H1 (cell line): ENCODE data around the gene CX3CL1. TPM values are rescaled to one million over a fixed set of nuclear protein-coding genes. Genes with fewer than 3 reads are reported as not detected.

Experiments
- ATF2 ChIP-seq: IDR thresholded peaks from 2 replicates; pipeline ENCODE4 v1.6.1; 2012; ENCODE audit warnings: low read length, inconsistent platforms
- BCL11A ChIP-seq, 2 experiments: IDR thresholded peaks; one replicate each; pipeline ENCODE4 v1.6.1; 2011; ENCODE audit warnings: low read depth in 2 of 2, low read length in 2 of 2, mild to moderate bottlenecking in 2 of 2
- GABPA ChIP-seq: IDR thresholded peaks from 2 replicates; pipeline ENCODE4 v1.6.1; 2011; ENCODE audit warnings: mild to moderate bottlenecking, low read length, moderate library complexity, borderline replicate concordance; ENCODE audit not compliant: insufficient read depth
- POU5F1 ChIP-seq: IDR thresholded peaks from 2 replicates; pipeline ENCODE4 v1.6.1; 2011; ENCODE audit warnings: low read depth, mild to moderate bottlenecking, low read length, moderate library complexity
- SIX5 ChIP-seq: IDR thresholded peaks from 2 replicates; pipeline ENCODE4 v1.6.1; 2011; ENCODE audit warnings: mild to moderate bottlenecking, low read depth, low read length
- SRF ChIP-seq: IDR thresholded peaks from 2 replicates; pipeline ENCODE4 v1.6.1; 2011; ENCODE audit warnings: mild to moderate bottlenecking, low read depth, low read length, moderate library complexity
- TAF7 ChIP-seq: optimal IDR thresholded peaks from 2 replicates; pipeline ENCODE3; 2011; ENCODE audit warnings: low read depth, mild to moderate bottlenecking, inconsistent platforms, low read length, moderate library complexity, borderline replicate concordance
- polyA plus RNA-seq, 7 experiments: library from polyadenylated mRNA; depleted of rRNA in 3 of 7; stranded (reverse) in 5 of 7; unstranded in 2 of 7; fragments of >200 nt in 5 of 7; fragments of 200-250 nt in 2 of 7; gene quantifications; 1 replicate in 5 of 7; 2 replicates in 1 of 7; 4 replicates in 1 of 7; pipeline versions ENCODE4 v1.2.1 to v1.2.3, GENCODE V29; 2011 to 2013; ENCODE audit warnings: missing spikeins in 2 of 7, mixed read lengths in 2 of 7
- total RNA-seq: library from RNA; stranded (reverse); fragmentation: NEBNext Ultra II Directional; extraction: Animal tissue kit (Norgen Biotek cat#: 25700); gene quantifications from 2 replicates; pipeline ENCODE4 v1.2.1, GENCODE V29; 2021

CX3CL1 gene
- total and polyA plus RNA-seq, 2 of the 8 experiments (the other 6 are each of a cell fraction or from before 2014, with no cell fraction given), result 1.4 to 3.0 TPM

- no peak for TF ChIP-seq ATF2
- TF ChIP-seq POU5F1, result no peak
- TF ChIP-seq GABPA, result no peak
- TF ChIP-seq TAF7, result no peak
- TF ChIP-seq SIX5, result no peak
- no peak for TF ChIP-seq SRF
- TF ChIP-seq BCL11A (IDR thresholded peaks at IDR 0.05; ENCODE audit: low read depth in 2 of 2, low read length in 2 of 2), result no peak
Observed at GRCh38 chr16:57416084-57416483, 43.8 kb downstream of the CX3CL1 start (continued).
